ENCODE data around the gene AHNAK2. TPM values are rescaled to one million over a fixed set of nuclear protein-coding genes. Genes with fewer than 3 reads are reported as not detected.
"Not testable (repeated sequence)": the region's sequence is repeated elsewhere in the genome, so short reads cannot be mapped to it uniquely, and the experiment has no call there.

AHNAK2 gene
- total and polyA plus RNA-seq, 2 donors: 0.42 to 3.8 TPM

DNA sequence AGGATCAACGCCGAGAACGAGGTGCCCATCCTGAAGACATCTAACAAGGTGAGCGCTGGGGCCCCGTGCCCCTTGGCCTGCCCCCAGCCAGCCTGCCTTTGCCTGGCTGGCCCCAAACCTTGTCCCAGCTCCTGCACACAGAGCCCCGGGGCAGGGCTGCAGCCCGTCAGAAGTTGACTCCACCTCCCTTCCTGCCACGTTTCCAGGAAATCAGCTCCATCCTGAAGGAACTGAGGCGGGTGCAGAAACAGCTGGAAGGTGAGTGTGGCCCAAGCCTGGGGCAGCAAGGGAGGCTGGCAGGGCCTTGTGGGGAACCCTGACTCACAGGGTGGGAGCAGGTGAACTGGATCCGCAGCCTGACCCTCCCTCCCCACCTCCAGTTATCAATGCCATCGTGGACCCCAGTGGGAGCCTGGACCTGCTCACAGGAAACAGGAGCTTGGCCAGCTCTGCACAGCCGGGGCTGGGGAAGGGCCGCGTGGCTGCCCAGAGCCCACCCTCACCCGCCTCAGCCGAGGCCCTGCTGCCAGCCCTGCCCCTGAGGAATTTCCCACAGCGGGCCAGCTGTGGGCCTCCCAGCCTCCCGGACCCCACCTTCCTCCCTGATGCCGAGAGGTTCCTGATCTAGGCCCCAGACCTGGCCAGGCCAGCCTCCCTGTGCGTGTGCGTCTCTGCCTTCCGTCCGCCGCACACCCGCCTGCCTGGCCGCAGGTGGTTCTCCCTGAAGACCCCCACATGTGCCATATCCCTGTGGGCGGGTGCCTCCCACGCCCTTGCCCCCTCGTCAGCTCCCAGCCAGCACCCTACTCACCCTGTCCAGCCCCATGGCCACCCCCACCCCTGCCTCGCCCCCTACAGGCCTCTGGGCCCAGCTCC lies 83.6 kb downstream of the AHNAK2 start:
- DNase-seq (ENCODE audit: low read depth in 6 of 9, low spot score in 9 of 9): no peak
- Histone ChIP-seq H3K36me3 (ENCODE audit: control insufficient read depth in 2 of 2, insufficient read depth in 2 of 2, low read length in 1 of 2) (no peaks in the 10 kb centered on the region), H3K27me3 (ENCODE audit: control insufficient read depth in 2 of 2, insufficient read depth in 1 of 2, low read length in 1 of 2) (peaks cover 0 to 4% of the 10 kb centered on the region in 2 donors), H3K4me3 (ENCODE audit: low read length in 2 of 2) (no peak overlapping the region), H3K4me1 (ENCODE audit: control insufficient read depth in 2 of 2, insufficient read depth in 2 of 2, low read length in 2 of 2) (no peaks in the 10 kb centered on the region), H3K27ac (ENCODE audit: low read depth in 1 of 2, low read length in 1 of 2) (no peak overlapping the region), H3K9me3 (ENCODE audit: control insufficient read depth in 2 of 2, insufficient read depth in 1 of 2, low read length in 1 of 2) (no peaks in the 10 kb centered on the region)
- 92% methylated on average over 30 of the region's 30 CpGs for WGBS

DNA sequence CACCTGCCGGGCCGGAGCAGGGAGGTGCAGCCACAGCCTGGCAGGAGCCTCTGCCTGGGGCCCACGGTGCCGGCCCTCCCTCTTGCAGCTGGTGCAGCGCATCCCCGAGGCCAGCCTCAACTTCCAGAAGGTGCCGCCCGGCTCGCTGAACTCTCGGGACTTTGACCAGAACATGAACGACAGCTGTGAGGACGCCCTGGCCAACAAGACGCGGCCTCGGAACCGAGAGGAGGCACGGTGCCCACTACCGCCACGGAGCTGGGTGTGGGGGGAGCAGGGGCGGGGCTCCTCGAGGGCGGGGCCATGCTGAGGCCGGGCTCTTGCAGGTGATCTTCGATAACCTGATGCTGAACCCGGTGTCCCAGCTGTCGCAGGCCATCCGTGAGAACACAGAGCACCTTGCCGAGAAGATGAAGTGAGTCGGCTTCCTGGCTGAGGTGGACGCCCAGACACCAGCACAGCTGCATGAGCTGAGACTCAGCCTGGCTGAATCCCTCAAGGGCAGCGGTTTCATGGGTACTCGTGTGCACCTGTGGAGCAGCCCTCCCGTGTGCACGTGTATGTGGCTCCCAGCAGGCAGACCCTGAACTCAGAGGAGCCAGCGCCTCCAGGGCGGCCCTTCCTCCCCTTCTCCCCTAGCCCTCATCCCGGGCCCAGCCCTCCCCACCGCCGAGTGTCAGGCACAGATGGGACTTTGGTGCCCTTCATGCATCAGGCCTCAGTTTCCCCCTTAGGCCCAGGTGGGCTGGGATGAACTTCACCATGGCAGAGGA lies 84.6 kb downstream of the AHNAK2 start:
- H3K36me3 ChIP-seq (ENCODE audit: control insufficient read depth in 2 of 2, insufficient read depth in 2 of 2, low read length in 1 of 2): no peaks in the 10 kb centered on the region
- no peak overlapping the region for H3K27ac ChIP-seq (ENCODE audit: low read depth in 1 of 2, low read length in 1 of 2)
- H3K4me1 ChIP-seq (ENCODE audit: control insufficient read depth in 2 of 2, insufficient read depth in 2 of 2, low read length in 2 of 2): no peaks in the 10 kb centered on the region
- 89% methylated on average over 39 of the region's 39 CpGs for WGBS
- H3K9me3 ChIP-seq (ENCODE audit: control insufficient read depth in 2 of 2, insufficient read depth in 1 of 2, low read length in 1 of 2): no peaks in the 10 kb centered on the region
- no peaks in the 10 kb centered on the region for H3K27me3 ChIP-seq (ENCODE audit: control insufficient read depth in 2 of 2, insufficient read depth in 1 of 2, low read length in 1 of 2)
- DNase-seq (ENCODE audit: low read depth in 6 of 9, low spot score in 9 of 9): no peak
- H3K4me3 ChIP-seq (ENCODE audit: low read length in 2 of 2): no peak overlapping the region

DNA sequence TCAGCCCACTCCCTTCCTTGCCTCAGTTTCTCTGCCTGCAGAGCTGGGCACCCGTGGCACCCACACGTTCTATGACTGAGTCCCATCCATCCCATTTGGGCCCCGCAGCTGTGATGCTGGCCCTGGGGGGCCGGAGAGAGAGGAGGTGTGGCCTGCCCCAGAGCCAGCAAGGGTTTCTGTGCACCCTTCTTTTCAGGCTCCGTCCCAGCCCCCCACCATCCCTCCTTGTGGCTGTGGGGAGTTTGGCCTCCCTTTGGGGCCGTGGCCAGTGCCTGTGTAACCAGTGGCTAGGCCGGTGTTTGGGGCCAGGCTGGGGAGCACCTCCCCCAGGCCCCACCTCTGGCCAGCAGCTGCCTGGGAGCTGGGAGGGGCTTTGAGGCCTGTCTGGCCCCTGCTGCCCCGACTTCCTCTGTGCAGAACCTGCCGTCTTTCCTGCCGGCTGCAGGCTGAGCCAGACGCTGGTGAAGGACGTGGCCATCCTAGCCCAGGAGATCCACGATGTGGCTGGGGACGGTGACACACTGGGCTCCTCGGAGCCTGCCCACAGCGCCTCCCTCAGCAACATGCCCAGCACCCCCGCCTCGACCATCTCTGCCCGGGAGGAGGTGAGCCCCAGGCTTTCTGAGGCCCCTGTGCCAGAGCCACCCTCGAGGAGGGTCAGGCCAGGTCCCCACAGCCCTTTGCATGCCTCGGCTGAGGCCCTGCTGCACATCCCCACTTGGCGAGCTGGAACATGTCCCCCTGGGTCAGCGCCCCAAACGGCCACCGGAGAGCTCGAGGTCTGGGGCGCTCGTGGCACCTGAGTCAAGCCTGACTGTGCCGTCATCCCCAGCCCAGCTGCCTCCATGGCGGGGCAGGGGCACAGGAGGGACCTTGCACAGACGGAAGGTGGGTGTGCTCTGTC lies 85.4 kb downstream of the AHNAK2 start:
- Histone ChIP-seq H3K9me3 (ENCODE audit: control insufficient read depth in 2 of 2, insufficient read depth in 1 of 2, low read length in 1 of 2) (no peaks in the 10 kb centered on the region), H3K27me3 (ENCODE audit: control insufficient read depth in 2 of 2, insufficient read depth in 1 of 2, low read length in 1 of 2) (no peaks in the 10 kb centered on the region), H3K27ac (ENCODE audit: low read depth in 1 of 2, low read length in 1 of 2) (no peak overlapping the region), H3K36me3 (ENCODE audit: control insufficient read depth in 2 of 2, insufficient read depth in 2 of 2, low read length in 1 of 2) (no peaks in the 10 kb centered on the region), H3K4me1 (ENCODE audit: control insufficient read depth in 2 of 2, insufficient read depth in 2 of 2, low read length in 2 of 2) (no peaks in the 10 kb centered on the region), H3K4me3 (ENCODE audit: low read length in 2 of 2) (no peak overlapping the region)
- DNase-seq (ENCODE audit: low read depth in 6 of 9, low spot score in 9 of 9): no peak
- WGBS: 74% methylated on average over 31 of the region's 31 CpGs

DNA sequence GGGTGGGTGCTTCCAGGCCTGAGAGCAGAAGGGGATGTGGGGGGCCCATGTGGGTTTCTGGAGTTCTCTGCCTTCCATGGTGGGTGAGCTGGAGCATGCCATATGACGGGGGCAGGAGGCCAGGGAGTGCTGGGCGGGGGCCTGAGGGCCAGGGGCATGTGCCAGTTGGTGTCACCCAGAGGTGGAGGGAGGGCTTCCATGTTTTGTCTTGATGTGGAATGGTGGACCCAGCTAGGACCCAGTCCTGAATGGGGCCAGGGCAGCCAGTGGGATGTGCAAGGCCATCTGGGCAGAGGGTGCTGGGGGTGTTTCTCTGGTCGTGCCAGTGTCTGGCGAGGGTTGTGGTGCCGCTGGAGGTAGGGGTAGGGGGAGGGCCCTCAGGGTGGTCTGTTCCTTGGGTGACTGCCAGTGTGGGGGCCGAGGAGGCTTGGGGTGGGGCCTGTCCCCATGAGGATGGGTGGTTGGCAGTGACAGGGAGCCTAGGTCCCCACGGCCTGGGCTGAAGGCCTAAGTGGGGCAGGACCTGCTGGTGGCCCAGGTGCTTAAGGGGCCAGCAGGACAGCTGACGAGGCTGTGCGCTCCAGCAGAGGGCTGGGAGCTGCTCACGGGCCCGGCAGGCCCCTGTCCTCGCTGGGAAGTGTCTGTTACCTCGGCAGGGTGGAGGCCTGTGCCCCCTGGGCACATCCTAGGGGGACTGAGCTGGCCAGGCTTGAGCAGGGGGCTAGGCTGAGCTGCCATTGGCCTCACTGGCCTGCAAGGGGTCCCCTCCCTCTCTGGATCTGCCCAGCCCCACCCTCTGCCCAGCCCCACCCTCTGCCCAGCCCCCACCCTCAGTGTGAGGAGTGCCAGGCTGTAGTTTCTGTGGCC lies 86.3 kb downstream of the AHNAK2 start:
- Histone ChIP-seq H3K4me1 (ENCODE audit: control insufficient read depth in 2 of 2, insufficient read depth in 2 of 2, low read length in 2 of 2) (no peaks in the 10 kb centered on the region), H3K27ac (ENCODE audit: low read depth in 1 of 2, low read length in 1 of 2) (no peak overlapping the region), H3K9me3 (ENCODE audit: control insufficient read depth in 2 of 2, insufficient read depth in 1 of 2, low read length in 1 of 2) (no peaks in the 10 kb centered on the region), H3K4me3 (ENCODE audit: low read length in 2 of 2) (no peak overlapping the region), H3K36me3 (ENCODE audit: control insufficient read depth in 2 of 2, insufficient read depth in 2 of 2, low read length in 1 of 2) (no peaks in the 10 kb centered on the region), H3K27me3 (ENCODE audit: control insufficient read depth in 2 of 2, insufficient read depth in 1 of 2, low read length in 1 of 2) (no peaks in the 10 kb centered on the region)
- no peak for DNase-seq (ENCODE audit: low read depth in 6 of 9, low spot score in 9 of 9)
- 89% methylated on average over 13 of the region's 13 CpGs for WGBS

DNA sequence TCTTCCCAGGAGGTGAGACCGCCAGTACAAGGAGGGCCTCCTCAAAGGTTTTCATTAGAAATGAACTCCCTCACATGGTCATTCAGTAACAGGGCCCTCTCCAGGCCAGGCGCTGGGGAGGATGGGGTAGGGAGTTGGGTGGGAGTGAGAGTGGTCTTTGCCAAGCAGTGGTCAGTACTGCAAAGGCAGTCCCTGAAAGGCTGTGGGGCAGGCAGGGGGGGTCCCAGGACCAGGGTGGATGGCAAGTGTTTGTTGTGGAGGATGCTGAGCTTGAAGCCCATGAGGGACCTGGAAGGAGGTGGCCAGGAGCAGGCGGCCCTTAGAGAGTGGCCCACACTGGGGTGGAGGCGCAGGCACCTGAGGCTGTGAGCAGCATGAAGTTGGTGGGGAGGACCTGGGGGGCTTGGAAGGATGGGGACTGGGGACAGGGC lies 87.0 kb downstream of the AHNAK2 start:
- Histone ChIP-seq H3K4me1 (ENCODE audit: control insufficient read depth in 2 of 2, insufficient read depth in 2 of 2, low read length in 2 of 2) (no peaks in the 10 kb centered on the region), H3K36me3 (ENCODE audit: control insufficient read depth in 2 of 2, insufficient read depth in 2 of 2, low read length in 1 of 2) (no peaks in the 10 kb centered on the region), H3K27ac (ENCODE audit: low read depth in 1 of 2, low read length in 1 of 2) (no peak overlapping the region), H3K4me3 (ENCODE audit: low read length in 2 of 2) (no peak overlapping the region), H3K9me3 (ENCODE audit: control insufficient read depth in 2 of 2, insufficient read depth in 1 of 2, low read length in 1 of 2) (no peaks in the 10 kb centered on the region), H3K27me3 (ENCODE audit: control insufficient read depth in 2 of 2, insufficient read depth in 1 of 2, low read length in 1 of 2) (no peaks in the 10 kb centered on the region)
- no peak for DNase-seq (ENCODE audit: low read depth in 6 of 9, low spot score in 9 of 9)
- 98% methylated on average over 4 of the region's 4 CpGs for WGBS

DNA sequence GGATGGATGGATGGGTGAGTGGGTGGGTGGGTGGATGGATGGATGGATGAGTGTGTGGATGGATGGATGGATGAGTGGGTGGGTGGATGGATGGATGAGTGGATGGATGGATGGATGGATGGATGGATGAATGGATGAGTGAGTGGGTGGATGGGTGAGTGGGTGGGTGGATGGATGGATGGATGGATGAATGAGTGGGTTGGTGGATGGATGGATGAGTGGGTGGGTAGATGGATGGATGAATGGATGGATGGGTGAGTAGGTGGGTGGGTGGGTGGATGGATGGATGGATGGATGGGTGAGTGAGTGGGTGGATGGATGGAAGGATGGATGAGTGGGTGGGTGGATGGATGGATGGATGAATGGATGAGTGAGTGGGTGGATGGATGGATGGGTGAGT lies 87.9 kb downstream of the AHNAK2 start:
- H3K27ac ChIP-seq (ENCODE audit: low read depth in 1 of 2, low read length in 1 of 2); H3K9me3 ChIP-seq (ENCODE audit: control insufficient read depth in 2 of 2, insufficient read depth in 1 of 2, low read length in 1 of 2); DNase-seq (ENCODE audit: low read depth in 6 of 9, low spot score in 9 of 9); H3K36me3 ChIP-seq (ENCODE audit: control insufficient read depth in 2 of 2, insufficient read depth in 2 of 2, low read length in 1 of 2); H3K27me3 ChIP-seq (ENCODE audit: control insufficient read depth in 2 of 2, insufficient read depth in 1 of 2, low read length in 1 of 2); H3K4me3 ChIP-seq (ENCODE audit: low read length in 2 of 2); H3K4me1 ChIP-seq (ENCODE audit: control insufficient read depth in 2 of 2, insufficient read depth in 2 of 2, low read length in 2 of 2): not testable (repeated sequence)

- Histone ChIP-seq H3K9me3 (ENCODE audit: control insufficient read depth in 2 of 2, insufficient read depth in 1 of 2, low read length in 1 of 2) (no peaks in the 10 kb centered on the region), H3K4me3 (ENCODE audit: low read length in 2 of 2) (no peak overlapping the region), H3K27me3 (ENCODE audit: control insufficient read depth in 2 of 2, insufficient read depth in 1 of 2, low read length in 1 of 2) (no peaks in the 10 kb centered on the region), H3K27ac (ENCODE audit: low read depth in 1 of 2, low read length in 1 of 2) (no peak overlapping the region), H3K4me1 (ENCODE audit: control insufficient read depth in 2 of 2, insufficient read depth in 2 of 2, low read length in 2 of 2) (no peaks in the 10 kb centered on the region), H3K36me3 (ENCODE audit: control insufficient read depth in 2 of 2, insufficient read depth in 2 of 2, low read length in 1 of 2) (no peaks in the 10 kb centered on the region)
- DNase-seq (ENCODE audit: low read depth in 6 of 9, low spot score in 9 of 9): no peak
- WGBS: 95% methylated on average over 23 of the region's 23 CpGs
These were observed 88.8 kb downstream of the AHNAK2 start for GRCh38 chr14:104889375-104889757.

All from thymus (tissue), 11 donors.